Right forelimb (tissue), 1 donor: ENCODE measurements around the gene BSPRY.
"Not testable (repeated sequence)": the region's sequence is repeated elsewhere in the genome, so short reads cannot be mapped to it uniquely, and the experiment has no call there.

Experiments used
- DNase-seq: peaks from one replicate; pipeline ENCODE4 v3.0.0-alpha.2; 2018

BSPRY gene

DNA sequence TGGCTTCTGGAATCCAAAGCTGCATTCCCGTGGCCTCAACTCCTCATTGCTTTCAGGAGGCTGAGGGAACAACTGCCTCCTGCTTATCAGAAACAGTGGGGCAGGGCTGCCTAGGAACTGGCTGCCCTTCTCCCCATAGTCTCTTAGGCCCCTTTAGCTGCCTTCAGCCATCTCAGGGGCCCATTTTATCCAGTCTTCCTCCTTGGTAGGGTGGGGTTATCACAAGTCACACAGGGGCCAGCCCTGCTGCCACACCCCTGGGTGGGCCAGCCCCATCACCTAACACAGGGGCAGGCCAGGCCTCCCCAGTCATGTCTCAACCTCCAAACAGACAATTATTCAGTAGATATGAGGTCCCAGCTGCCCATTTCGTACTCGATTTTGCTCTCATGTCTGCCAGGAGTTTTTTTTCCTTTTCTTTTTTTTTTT, 47.9 kb downstream of the BSPRY start:
- DNase-seq = peak; percentile 34

DNA sequence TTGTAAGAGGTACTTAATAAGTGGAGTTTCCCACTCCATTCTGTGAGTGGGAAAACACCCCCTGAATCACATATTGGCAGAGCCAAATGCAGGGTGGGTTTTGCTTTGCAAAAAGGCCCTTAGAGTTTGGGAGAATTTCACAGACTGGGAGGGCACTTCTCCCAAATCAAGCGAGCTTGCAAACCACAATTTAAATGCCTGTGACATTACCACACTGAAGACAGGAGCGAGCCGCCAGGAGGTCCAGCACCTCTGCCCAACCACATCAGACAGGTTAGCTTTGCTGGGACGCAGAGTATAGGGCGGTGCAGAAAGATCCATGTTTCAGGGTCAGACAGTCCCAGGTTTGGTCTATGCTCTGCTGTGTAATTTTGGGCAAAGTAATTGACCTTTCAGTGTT, 49.5 kb downstream of the BSPRY start:
- DNase-seq = peak; percentile 3

DNA sequence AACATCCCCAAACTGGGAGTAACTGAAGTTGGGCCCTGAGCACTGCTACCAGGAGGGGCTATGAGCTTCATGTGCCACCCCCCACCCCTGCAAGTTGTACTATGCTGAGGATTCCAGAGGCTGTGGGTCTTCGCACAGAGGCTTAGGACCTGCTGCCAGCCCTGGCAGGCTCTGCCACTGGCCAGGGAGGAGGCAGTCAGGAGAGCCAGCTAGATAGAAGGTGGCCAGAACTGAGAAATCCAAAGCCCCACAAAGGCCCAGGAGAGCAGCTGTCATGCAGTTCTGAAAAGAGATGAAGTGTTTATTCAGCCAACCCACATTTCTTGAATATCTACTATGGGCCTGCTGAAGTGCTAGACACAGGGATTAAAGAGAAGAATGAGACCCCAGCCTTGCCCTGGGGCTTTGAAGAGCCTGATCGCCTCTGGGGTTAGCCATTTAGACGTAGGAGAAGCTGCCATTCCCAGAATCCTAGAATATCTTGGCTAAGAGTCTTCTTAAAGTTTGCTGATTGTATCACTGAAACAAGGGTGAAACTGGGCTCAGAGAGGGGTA, 50.4 kb downstream of the BSPRY start:
- DNase-seq = peak; percentile 36

DNA sequence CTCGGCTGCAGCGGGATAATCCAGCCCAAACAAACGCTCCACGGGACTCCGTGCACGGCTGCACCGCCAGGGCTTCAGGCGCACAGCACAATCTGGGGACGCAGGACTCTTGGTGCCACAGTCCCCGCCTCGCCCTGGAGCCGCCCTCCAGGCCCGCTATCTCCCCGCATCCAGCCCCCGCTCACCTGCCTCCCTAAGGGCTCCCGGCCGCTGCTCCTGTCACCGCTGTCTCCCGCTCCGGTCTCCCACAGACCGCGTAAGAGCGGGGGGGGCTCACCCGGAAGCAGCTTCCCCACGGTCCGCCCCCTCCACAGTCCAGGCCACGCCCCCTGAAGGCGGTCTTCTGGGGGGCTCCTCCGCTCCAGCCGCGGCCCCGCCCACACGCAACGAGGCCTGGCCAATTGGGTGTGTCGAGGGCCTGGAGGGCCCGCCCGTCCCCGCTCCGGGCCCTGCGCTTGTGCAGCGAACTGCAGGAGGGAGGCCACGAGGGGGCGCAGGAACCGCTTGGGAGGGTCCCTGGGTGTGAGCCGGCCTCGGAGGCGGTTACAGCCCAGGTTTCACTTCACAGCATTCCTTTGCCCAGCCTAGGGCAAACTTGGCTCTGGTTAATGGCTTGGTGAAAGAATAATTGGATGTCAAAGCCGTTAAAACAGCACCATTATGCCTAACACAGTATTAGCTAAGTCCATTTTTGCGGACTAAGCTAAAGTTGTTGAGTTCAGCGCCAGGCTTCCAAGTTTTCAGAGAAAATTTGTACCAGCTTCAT, 51.9 kb downstream of the BSPRY start, which contains the start of gene ALAD:
Gene ALAD (minus strand): TSS at position 258 of the 766 bp plus-strand sequence. CDS start 7,725 bp downstream, outside the sequence.
- peak; percentile 99 for DNase-seq

DNA sequence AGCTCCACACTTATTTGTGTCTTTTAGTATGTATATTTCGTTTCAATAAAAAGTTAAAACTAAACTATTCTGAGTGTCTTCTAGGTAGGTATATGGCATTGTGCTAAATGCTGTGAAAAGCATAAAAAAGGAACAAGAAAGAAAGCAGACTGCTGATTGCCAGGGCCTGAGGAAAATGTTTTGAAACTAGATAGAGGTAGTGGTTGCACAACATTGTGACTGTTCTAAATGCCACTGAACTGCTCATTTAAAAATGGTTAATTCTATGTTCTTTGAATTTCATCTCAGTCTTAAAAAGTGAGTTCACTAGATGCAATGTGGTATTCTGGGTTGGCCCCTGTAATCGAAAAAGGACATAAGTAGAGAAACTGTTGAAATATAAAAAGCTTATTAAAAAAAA, 54.3 kb downstream of the BSPRY start:
- no peak for DNase-seq

- DNase-seq = not testable (repeated sequence)
These were observed 57.0 kb downstream of the BSPRY start for GRCh38 chr9:113406353-113406752.

DNA sequence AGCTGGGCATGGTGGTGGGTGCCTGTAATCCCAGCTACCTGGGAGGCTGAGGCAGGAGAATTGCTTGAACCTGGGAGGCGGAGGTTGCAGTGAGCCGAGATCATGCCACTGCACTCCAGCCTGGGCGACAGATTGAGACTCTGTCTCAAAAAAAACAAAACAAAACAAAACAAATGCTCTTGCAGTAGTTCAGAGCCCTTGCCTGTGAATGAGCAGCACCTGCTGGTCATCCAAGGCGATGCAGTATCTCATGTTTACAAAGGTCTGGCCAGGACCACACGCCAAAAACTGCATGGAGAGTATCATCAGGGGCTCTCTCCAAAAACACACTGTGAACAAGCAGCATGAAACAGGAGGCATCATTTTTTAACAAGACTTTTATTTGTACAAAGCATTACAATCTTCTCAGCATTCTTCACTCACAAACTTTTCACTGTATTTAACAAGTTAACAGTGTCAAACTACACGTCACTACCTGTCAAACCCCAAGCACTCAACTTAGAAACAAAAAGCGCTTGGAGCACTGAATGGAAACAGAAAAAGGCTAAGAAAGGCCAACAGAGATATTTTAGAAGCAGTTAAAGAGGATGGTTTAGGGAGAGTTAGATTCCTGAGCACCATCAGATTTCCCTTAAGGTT, 57.7 kb downstream of the BSPRY start:
- DNase-seq = peak; percentile 56

DNA sequence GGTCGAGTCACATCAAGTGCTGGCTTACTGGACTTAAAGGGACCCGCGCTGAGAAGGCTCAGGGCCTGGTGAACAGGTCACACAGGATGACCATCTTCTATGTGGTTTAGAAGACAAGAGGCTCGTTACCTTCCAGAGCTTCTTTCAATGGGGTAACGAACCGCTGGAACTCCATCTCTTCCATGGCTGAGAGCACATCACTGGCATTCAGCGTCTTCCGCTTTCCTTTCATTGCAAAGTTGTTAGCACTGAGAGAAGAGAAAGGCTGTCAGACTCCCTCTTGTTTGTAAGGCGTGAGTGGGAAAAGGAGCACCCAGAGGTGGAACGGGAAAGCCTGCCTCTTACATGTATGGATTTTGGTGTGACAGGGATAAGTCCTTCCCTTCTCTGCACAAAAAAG, 60.1 kb downstream of the BSPRY start:
- no peak for DNase-seq

GRCh38 chr9:113409883-113410206, 60.5 kb downstream of the BSPRY start:
- DNase-seq = no peak

- DNase-seq = peak; percentile 96
These were observed 61.0 kb downstream of the BSPRY start, which contains the start of the genes C9orf43 and POLE3 for GRCh38 chr9:113410207-113410864. C9orf43 (plus strand) TSS chr9:113410747; CDS start chr9:113413494, 2,747 bp downstream. POLE3 (minus strand) TSS chr9:113410675; CDS start chr9:113410293, 382 bp downstream.

DNA sequence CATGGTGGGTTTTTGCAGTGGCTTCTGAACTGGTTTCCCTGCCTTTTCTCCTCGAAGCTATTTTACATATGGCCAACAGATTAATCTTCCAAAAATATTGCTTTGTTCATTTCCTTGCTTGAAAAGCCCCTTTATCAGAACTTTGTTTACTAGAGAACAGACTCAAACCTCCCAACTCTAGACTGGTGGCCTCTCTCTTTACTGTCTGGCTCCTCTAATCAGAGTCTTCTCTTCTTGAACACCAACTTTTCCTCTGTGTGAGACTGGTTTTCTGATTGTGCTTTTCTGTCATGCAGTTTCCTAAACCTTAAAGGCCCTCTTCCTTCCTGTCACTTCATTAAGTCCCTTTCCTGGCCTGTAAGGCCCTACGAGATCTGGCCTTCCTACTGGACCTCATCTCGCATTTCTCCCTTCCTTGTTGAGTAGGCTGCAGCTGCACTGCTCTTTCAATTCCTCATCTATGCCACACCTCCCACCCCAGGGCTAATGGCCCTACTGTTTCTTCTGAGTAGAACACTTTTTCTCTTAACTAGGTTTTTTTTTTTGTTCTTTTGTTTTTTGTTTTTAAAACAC, 66.9 kb downstream of the BSPRY start:
- no peak for DNase-seq

- no peak for DNase-seq
These were observed 68.0 kb downstream of the BSPRY start for GRCh38 chr9:113417370-113417769.
